Measurements from ENCODE around the gene COA4.

Gene COA4

GRCh38 chr11:73875380-73875779 lies 1.3 kb downstream of the COA4 start:
- peak overlapping the region; percentile 92 for H3K4me3 ChIP-seq (ENCODE audit: insufficient read depth, low read length, poor library complexity, severe bottlenecking)
- TF ChIP-seq CTCF (IDR thresholded peaks at IDR 0.05; ENCODE audit: insufficient read depth, low read length, poor library complexity, severe bottlenecking) (no peak), EZH2phosphoT487 (conservative IDR thresholded peaks at IDR 0.05; ENCODE audit: low read length) (no peak)
- H3F3A ChIP-seq (ENCODE audit: insufficient read depth) = peaks cover 7% of the 10 kb centered on the region
- H2AFZ ChIP-seq (ENCODE audit: low read depth, low read length, severe bottlenecking) = no peak overlapping the region
- 0 out of 2 replicates have a peak, but pooled peaks cover 4% of the 10 kb centered on the region for H3K36me3 ChIP-seq (ENCODE audit: low read length)
- no peaks in the 10 kb centered on the region for H4K20me1 ChIP-seq (ENCODE audit: low read depth, low read length)
- no peak overlapping the region for H3K27ac ChIP-seq (ENCODE audit: low read depth, low read length)
- H3K27me3 ChIP-seq (ENCODE audit: low read length) = no peaks in the 10 kb centered on the region
- H3K4me2 ChIP-seq (ENCODE audit: low read depth, low read length, poor library complexity, severe bottlenecking) = peak overlapping the region; percentile 74
- H3K9me3 ChIP-seq (ENCODE audit: insufficient read depth, low read length) = no peaks in the 10 kb centered on the region
- H3K9ac ChIP-seq (ENCODE audit: low read length) = peak overlapping the region; percentile 88
- H3K9me2 ChIP-seq (replicated peaks; ENCODE audit: insufficient read depth, low read length) = no peaks in the 10 kb centered on the region
- peaks cover 40% of the 10 kb centered on the region for H3K79me2 ChIP-seq (ENCODE audit: insufficient read depth, low read length)

- H3K9me3 ChIP-seq (ENCODE audit: insufficient read depth, low read length) = no peaks in the 10 kb centered on the region
- H3K9ac ChIP-seq (ENCODE audit: low read length) = no peak overlapping the region
- H3K36me3 ChIP-seq (ENCODE audit: low read length) = 0 out of 2 replicates have a peak, but pooled peaks cover 4% of the 10 kb centered on the region
- H3K27me3 ChIP-seq (ENCODE audit: low read length) = no peaks in the 10 kb centered on the region
- peaks cover 24% of the 10 kb centered on the region for H3F3A ChIP-seq (ENCODE audit: insufficient read depth)
- TF ChIP-seq CTCF (IDR thresholded peaks at IDR 0.05; ENCODE audit: insufficient read depth, low read length, poor library complexity, severe bottlenecking) (no peak), EZH2phosphoT487 (conservative IDR thresholded peaks at IDR 0.05; ENCODE audit: low read length) (no peak)
- no peak overlapping the region for H3K4me2 ChIP-seq (ENCODE audit: low read depth, low read length, poor library complexity, severe bottlenecking)
- H3K9me2 ChIP-seq (replicated peaks; ENCODE audit: insufficient read depth, low read length) = no peaks in the 10 kb centered on the region
- no peak overlapping the region for H2AFZ ChIP-seq (ENCODE audit: low read depth, low read length, severe bottlenecking)
- peaks cover 35% of the 10 kb centered on the region for H3K79me2 ChIP-seq (ENCODE audit: insufficient read depth, low read length)
- H3K27ac ChIP-seq (ENCODE audit: low read depth, low read length) = no peak overlapping the region
- H4K20me1 ChIP-seq (ENCODE audit: low read depth, low read length) = no peaks in the 10 kb centered on the region
- no peak overlapping the region for H3K4me3 ChIP-seq (ENCODE audit: insufficient read depth, low read length, poor library complexity, severe bottlenecking)
Measured at GRCh38 chr11:73872749-73873357, 3.8 kb downstream of the COA4 start.

- no peak for TF ChIP-seq EZH2phosphoT487 (conservative IDR thresholded peaks at IDR 0.05; ENCODE audit: low read length)
- no peak for TF ChIP-seq CTCF (IDR thresholded peaks at IDR 0.05; ENCODE audit: insufficient read depth, low read length, poor library complexity, severe bottlenecking)
- Histone ChIP-seq H3F3A (ENCODE audit: insufficient read depth) (peaks cover 27% of the 10 kb centered on the region; the same call in 1 of the 2 replicates), H3K9me3 (ENCODE audit: insufficient read depth, low read length) (no peaks in the 10 kb centered on the region), H3K27me3 (ENCODE audit: low read length) (no peaks in the 10 kb centered on the region), H2AFZ (ENCODE audit: low read depth, low read length, severe bottlenecking) (no peak overlapping the region), H3K9ac (ENCODE audit: low read length) (no peak overlapping the region), H3K9me2 (replicated peaks; ENCODE audit: insufficient read depth, low read length) (no peaks in the 10 kb centered on the region), H4K20me1 (ENCODE audit: low read depth, low read length) (no peaks in the 10 kb centered on the region), H3K27ac (ENCODE audit: low read depth, low read length) (no peak overlapping the region), H3K4me3 (ENCODE audit: insufficient read depth, low read length, poor library complexity, severe bottlenecking) (no peak overlapping the region), H3K36me3 (ENCODE audit: low read length) (0 out of 2 replicates have a peak, but pooled peaks cover 4% of the 10 kb centered on the region), H3K4me2 (ENCODE audit: low read depth, low read length, poor library complexity, severe bottlenecking) (no peak overlapping the region), H3K79me2 (ENCODE audit: insufficient read depth, low read length) (peaks cover 16% of the 10 kb centered on the region)
Measured at GRCh38 chr11:73870261-73870660, 6.4 kb downstream of the COA4 start.

Data from SU-DHL-6 (cell line).